GM21447 (cell line): ENCODE results near the gene CD300LG.
"Not testable (repeated sequence)": the region's sequence is repeated elsewhere in the genome, so short reads cannot be mapped to it uniquely, and the experiment has no call there.

Source experiments
- ATAC-seq: cut with Tn5 transposase; IDR thresholded peaks from one replicate; pipeline ENCODE4 v1.9.1; 2021; ENCODE audit not compliant: unreplicated experiment

CD300LG gene

DNA sequence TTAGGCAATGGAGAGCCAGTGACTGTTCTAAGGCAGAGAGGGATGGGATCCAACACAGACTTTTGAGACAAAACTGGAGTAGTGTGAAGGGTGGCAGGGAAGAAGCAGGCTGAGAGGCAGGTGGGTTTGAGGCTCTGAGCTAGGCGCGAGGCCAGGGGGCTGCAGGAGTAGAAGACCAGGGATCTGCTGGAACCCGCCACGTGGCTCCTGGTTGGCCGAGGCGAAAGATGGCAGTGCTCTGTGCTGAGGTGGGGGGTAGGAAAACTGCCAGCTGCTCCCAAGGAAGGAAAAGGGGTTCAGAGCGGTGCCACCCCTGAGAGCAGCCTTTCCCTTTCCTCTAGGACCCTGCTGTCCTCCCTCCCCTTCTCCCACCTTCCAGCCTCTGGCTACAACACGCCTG, 5.6 kb downstream of the CD300LG start:
- no peak for ATAC-seq

- no peak for ATAC-seq
Observed at GRCh38 chr17:43853546-43853945, 6.6 kb downstream of the CD300LG start.

DNA sequence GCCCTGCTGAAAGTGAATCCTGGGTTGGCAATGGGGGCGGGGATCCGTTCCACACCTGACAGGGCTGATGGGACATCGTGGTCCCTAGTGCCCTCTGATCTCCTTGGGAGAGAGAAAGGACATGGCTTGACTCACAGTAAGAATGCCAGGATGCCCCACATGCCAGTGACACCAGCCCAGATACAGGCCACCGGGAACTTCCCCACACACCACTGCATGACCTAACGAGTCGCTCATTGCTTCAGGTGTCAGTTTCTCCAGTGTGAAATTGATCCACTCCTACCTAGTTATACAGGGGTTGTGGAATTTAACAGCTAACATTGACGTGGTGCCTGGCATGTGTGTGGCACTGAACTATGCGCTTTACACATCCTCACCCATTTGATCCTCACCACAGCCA, 7.5 kb downstream of the CD300LG start:
- ATAC-seq, result no peak

- no peak for ATAC-seq
Observed at GRCh38 chr17:43855061-43855460, 8.1 kb downstream of the CD300LG start.

DNA sequence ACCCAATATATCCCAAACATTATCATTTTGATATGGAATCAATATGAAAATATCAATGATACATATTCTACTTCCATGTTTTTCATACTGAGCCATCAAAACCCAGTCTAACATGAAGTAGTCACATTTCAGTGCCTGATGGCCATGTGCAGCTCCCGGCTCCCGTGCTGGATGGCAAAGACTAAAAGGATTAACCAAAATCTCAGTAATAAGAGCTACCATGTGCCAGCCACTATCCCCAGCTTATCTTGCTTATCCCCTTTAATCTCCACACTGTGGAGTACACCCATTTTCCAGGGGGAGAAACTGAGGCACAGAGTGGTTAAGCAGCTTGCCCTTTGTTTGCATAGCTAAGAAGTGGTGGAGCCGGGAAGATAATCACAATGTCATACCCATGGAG, 9.2 kb downstream of the CD300LG start:
- ATAC-seq, result no peak

- no peak for ATAC-seq
Observed at GRCh38 chr17:43857141-43857540, 10.2 kb downstream of the CD300LG start.

- ATAC-seq, result no peak
Observed at GRCh38 chr17:43857957-43858600, 11.1 kb downstream of the CD300LG start.

DNA sequence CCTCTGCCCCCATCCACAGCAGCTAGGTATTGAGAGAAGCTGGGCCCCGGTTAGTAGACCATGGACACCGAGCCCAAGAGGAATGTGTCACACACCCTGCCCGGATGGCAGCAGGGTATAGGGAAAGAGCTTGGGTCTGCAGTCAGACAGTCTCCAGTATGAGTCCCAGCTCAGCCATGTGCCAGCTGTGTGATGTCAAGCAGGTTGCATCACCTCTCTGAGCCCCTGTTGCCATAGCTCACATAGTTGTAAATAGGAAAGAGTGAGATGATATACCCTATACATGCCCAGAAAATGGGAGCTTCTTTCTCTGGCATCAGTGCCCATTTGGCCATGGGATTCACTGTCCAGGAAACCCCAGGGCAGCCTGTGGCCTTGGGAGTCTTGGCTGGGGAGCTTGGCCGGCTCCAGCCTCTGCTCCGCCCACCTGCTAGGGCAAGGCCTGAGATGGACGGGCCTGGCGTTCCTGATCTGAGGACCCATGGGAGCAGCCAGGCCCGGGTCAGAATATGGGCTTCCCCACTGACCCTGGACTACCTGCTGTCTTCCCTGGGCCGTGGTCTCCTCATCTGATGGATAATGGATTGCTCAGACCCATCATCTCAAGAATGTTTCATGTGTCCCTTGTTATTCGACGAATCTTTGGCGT, 13.2 kb downstream of the CD300LG start:
- ATAC-seq, result no peak

DNA sequence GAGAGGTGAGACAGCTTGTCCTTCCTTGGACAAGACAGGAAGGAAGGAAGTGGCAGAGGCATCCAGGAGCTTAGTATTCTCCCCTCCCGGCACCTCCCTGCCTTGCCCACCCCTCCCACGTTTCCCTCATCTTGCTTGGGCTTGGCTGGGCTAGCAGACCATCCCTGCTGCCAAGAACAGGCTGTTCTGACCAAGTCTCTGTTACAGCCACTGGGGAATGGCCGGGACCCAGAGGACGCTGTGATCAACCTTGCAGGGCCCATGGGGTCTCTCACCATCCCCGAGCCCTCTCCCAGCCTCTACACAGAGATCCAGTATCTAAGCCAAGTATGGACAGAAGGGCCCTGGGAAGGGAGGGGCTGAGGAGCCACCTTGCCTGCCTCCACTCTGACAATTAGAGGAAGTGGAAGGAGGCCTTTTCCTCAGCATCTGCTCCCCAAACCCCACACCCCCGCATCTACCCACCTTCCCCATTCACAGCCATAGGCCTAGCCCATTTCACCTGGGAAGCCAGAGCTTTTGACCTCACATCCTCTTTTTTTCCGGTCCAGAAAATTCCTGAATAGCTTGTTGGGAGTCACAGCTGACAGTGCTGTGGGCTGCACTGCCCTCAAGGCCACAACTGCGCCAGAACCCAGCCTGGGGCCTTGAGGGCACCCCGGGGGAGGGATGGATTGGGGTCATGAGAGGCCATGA, 14.1 kb downstream of the CD300LG start:
- no peak for ATAC-seq

DNA sequence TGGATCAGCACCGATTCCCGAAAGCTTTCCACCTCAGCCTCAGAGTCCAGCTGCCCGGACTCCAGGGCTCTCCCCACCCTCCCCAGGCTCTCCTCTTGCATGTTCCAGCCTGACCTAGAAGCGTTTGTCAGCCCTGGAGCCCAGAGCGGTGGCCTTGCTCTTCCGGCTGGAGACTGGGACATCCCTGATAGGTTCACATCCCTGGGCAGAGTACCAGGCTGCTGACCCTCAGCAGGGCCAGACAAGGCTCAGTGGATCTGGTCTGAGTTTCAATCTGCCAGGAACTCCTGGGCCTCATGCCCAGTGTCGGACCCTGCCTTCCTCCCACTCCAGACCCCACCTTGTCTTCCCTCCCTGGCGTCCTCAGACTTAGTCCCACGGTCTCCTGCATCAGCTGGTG, 15.0 kb downstream of the CD300LG start:
- no peak for ATAC-seq

GRCh38 chr17:43864161-43864984, 17.4 kb downstream of the CD300LG start:
- ATAC-seq, result no peak

DNA sequence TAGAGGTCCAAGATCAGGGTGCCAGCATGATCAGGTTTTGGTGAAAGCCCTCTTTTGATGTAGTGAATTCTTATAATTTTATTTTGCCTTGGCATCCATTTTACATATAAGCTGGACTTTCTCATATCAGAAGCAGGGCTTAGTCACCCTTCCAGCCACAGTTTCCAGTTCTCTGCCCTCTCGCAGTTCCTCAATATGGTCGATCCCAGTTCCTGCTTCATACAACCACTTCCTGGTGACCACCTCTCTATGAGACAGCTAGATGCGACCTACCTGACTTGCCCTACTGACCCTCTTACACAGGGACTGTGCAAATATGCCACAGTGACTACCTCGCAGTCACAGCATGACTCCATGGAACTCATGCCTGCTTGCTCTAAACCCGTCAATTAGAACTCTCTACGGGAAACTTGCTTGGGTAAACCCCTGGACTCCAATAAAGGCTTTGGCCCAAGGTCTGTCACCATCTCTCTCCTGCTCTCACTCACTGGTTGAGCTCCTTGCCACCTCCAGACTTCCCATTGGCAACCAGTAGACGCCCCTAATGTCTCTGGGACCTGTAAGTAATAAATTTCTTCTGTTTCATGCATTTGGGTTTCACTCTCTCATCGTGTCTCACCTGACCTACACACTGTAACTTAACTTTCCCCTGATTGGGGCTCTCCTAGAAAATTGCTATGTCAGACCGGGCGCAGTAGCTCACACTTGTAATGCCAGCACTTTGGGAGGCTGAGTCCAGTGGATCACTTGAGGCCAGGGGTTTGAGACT, 21.4 kb downstream of the CD300LG start:
- ATAC-seq, result no peak

- not testable (repeated sequence) for ATAC-seq
Observed at GRCh38 chr17:43869031-43869430, 22.1 kb downstream of the CD300LG start.

DNA sequence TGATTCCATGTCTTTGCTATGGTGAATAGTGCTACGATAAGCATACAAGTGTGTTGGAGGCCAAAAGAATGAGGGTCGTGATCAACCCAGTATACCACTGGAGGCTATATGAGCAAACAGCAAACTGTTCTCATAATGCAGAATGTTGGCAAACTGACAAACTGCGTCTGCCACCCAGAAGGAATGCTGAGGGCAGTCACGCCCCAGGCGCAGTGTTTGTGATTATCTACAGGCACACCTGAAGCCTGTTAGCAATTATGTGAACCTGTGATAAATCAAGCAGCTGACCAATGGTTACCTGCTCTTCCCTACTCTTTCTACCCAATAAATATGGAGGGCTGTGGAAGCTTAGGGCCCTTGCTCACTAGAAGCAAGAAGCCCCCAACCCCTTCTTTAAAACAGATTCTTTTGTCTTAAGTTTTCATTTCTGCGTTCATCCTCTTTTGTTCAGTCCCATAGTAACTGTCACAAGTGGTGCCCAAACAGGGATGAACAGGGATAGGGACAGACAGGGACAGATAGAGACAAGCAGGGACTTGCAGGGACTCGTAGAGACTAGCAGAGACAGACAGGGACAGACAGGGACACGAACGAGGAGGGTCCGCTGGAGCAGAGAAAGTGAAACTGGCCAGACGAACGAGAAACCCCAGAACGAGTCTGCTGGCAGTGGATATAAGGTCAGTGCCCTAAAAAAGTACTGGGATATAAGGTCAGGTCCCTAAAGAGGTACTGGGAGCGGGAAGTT, 25.1 kb downstream of the CD300LG start:
- no peak for ATAC-seq

DNA sequence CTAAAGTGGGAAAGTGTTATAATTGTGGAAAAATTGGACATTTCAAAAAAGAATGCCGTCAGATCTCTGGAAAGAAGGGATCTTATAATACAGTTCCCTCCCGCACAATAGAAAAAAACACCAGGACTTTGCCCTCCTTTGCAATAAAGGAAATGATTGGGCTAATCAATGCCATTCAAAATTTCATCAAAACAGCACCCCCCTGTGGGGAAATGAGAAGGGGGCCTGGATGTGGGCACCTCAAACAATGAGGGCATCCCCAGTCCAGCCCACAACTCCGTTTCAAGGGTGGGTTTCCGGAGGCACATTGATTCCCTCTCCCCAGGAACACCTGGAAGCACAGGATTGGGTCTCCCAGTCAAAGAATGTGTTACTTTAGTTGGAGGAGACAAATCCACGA, 26.1 kb downstream of the CD300LG start:
- no peak for ATAC-seq

- no peak for ATAC-seq
Observed at GRCh38 chr17:43873815-43874214, 26.8 kb downstream of the CD300LG start.

DNA sequence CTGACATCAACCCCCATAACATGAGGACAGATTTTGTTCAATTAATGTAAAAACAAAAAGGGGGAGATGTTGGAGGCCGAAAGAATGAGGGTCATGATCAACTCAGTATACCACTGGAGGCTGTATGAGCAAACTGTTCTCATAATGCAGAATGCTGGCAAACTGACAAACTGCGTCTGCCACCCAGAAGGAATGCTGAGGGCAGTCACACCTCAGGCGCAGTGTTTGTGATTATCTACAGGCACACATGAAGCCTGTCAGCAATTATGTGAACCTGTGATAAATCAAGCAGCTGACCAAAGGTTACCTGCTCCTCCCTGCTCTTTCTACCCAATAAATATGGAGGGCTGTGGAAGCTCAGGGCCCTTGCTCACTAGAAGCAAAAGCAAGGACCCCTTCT, 27.3 kb downstream of the CD300LG start:
- ATAC-seq, result no peak

DNA sequence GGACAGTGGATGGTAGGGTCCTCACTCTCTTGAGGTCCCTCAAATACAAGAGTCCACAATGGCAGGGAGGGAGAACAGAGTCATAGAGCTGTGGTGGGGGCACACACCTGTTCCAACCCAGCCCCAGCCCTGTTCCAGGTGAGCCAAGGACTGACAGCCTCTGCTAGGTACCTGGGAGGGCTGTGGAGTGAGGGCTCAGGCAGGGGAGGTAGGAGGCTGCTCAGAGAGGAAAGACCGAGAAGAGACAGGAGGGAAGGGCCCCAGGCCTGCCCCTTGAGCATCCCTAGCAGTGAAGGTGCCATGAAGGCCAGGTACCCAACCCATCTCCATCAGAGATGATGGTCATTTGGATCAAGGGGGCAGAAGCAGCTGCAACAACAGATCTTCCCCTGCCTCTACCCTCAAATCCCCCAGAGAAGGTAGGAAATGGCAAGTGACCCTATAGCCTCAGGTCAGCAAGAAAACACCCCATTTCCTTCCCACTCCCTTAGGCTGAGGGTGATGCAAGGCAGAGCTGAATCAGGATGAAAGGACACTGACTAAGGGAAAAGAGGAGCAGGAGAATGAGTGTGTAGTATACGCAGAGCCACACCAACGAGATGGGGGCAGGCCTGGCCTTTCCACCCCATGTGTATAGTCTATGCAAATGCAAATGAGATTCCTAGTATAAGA, 28.6 kb downstream of the CD300LG start:
- no peak for ATAC-seq

DNA sequence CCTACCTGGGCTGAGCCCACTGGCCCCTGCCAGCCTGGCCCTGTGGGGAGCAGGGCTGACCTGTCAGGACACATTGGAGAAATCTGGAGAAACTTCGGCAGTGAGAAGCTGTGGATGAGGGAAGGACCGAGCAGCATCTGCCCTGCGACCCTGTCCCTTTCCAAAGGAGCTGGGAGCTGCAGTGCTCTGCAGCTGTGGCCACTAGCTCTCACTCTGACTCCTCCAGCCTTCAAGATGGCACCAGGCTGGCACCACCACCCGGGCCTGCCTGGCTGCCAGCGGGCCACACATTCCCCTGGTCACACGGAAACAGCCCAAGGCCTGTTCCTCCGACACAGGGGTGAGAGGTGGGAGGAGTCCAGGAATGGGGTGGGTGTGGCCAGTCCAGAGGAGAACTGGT, 30.1 kb downstream of the CD300LG start:
- ATAC-seq, result no peak
